ENCODE measurements around the gene F2RL3.
"Not testable (repeated sequence)": the region's sequence is repeated elsewhere in the genome, so short reads cannot be mapped to it uniquely, and the experiment has no call there.

The F2RL3 gene

GRCh38 chr19:16874978-16875299 is 13.9 kb upstream of the F2RL3 start:
- not testable (repeated sequence) for DNase-seq (ENCODE audit: low read depth in 2 of 2)

- no peak for DNase-seq (ENCODE audit: low read depth in 2 of 2)
Measured at GRCh38 chr19:16875584-16876555, 12.9 kb upstream of the F2RL3 start.

- no peak for DNase-seq (ENCODE audit: low read depth in 2 of 2)
Measured at GRCh38 chr19:16876904-16877361, 11.9 kb upstream of the F2RL3 start.

- no peak for DNase-seq (ENCODE audit: low read depth in 2 of 2)
Measured at GRCh38 chr19:16877581-16877980, 11.2 kb upstream of the F2RL3 start.

GRCh38 chr19:16878181-16878965 is 10.4 kb upstream of the F2RL3 start:
- no peak for DNase-seq (ENCODE audit: low read depth in 2 of 2)

GRCh38 chr19:16880884-16881554 is 7.8 kb upstream of the F2RL3 start:
- no peak for DNase-seq (ENCODE audit: low read depth in 2 of 2)

- DNase-seq (ENCODE audit: low read depth in 2 of 2), result no peak
Measured at GRCh38 chr19:16882146-16882545, 6.7 kb upstream of the F2RL3 start.

GRCh38 chr19:16883522-16883921 is 5.3 kb upstream of the F2RL3 start:
- no peak for DNase-seq (ENCODE audit: low read depth in 2 of 2)

- DNase-seq (ENCODE audit: low read depth in 2 of 2), result no peak
Measured at GRCh38 chr19:16885166-16885565, 3.6 kb upstream of the F2RL3 start.

GRCh38 chr19:16886305-16886880 is 2.4 kb upstream of the F2RL3 start:
- no peak for DNase-seq (ENCODE audit: low read depth in 2 of 2)

GRCh38 chr19:16887353-16888265 is 1.2 kb upstream of the F2RL3 start:
- no peak for DNase-seq (ENCODE audit: low read depth in 2 of 2)

GRCh38 chr19:16889366-16889882 is 625 bp downstream of the F2RL3 start:
- DNase-seq (ENCODE audit: low read depth in 2 of 2), result no peak

- DNase-seq (ENCODE audit: low read depth in 2 of 2), result no peak
Measured at GRCh38 chr19:16889883-16890460, 1.2 kb downstream of the F2RL3 start.

GRCh38 chr19:16890461-16891184 is 1.8 kb downstream of the F2RL3 start:
- no peak for DNase-seq (ENCODE audit: low read depth in 2 of 2)

- DNase-seq (ENCODE audit: low read depth in 2 of 2), result no peak
Measured at GRCh38 chr19:16891696-16892382, 3.0 kb downstream of the F2RL3 start.

- no peak for DNase-seq (ENCODE audit: low read depth in 2 of 2)
Measured at GRCh38 chr19:16892436-16892835, 3.6 kb downstream of the F2RL3 start.

GRCh38 chr19:16892868-16893685 is 4.3 kb downstream of the F2RL3 start:
- no peak for DNase-seq (ENCODE audit: low read depth in 2 of 2)

GRCh38 chr19:16893686-16893989 is 4.8 kb downstream of the F2RL3 start:
- no peak for DNase-seq (ENCODE audit: low read depth in 2 of 2)

All from stimulated activated CD8-positive, alpha-beta memory T cell treated with anti-CD3 and anti-CD28 coated beads, Interleukin-15, amount 100 ng/mL, for 4 hours (primary cell).